Measurements from ENCODE around the gene PLEKHA5.
"Not testable (repeated sequence)": the region's sequence is repeated elsewhere in the genome, so short reads cannot be mapped to it uniquely, and the experiment has no call there.

PLEKHA5 gene

DNA sequence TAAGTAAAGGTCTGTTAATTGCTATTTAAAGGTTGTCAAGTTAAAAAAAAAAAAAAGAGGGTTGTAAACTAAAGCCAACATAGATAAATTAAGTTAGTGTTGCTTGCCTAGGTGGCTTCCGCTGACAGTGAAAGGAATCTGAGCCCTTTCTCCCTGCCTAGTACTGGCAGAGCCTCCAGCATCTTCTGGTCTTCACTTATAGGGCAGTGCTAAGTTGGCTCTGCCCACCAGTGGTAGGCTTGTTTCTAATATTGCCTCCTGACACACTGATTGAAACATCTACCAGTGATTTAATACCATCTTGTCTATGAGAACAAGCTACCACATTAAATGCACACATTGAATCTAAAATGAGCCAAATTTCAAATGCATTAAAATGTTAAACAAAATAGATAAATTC lies 39.7 kb downstream of the PLEKHA5 start:
- DNase-seq = no peak

DNA sequence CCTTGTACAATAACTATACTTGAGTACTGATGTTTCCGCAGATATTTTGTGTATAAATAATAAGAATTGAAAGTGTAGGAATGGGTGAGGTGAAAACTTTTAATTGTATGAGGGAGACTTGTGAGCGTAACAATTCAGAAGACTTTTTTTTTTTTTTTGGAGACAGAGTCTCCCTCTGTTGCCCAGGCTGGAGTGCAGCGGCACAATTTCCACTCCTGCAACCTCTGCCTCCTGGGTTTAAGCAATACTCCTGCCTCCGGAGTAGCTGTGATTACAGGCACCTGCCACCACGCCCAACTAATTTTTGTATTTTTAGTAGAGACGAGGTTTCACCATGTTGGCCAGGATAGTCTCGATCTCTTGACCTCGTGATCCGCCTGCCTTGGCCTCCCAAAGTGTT lies 40.8 kb downstream of the PLEKHA5 start:
- not testable (repeated sequence) for DNase-seq

GRCh38 chr12:19171731-19172130 lies 42.2 kb downstream of the PLEKHA5 start:
- no peak for DNase-seq

- no peak for DNase-seq
These were observed 48.2 kb downstream of the PLEKHA5 start for GRCh38 chr12:19177754-19178153.

GRCh38 chr12:19179986-19180385 lies 50.5 kb downstream of the PLEKHA5 start:
- DNase-seq = no peak

GRCh38 chr12:19181666-19182426 lies 52.3 kb downstream of the PLEKHA5 start:
- no peak for DNase-seq

DNA sequence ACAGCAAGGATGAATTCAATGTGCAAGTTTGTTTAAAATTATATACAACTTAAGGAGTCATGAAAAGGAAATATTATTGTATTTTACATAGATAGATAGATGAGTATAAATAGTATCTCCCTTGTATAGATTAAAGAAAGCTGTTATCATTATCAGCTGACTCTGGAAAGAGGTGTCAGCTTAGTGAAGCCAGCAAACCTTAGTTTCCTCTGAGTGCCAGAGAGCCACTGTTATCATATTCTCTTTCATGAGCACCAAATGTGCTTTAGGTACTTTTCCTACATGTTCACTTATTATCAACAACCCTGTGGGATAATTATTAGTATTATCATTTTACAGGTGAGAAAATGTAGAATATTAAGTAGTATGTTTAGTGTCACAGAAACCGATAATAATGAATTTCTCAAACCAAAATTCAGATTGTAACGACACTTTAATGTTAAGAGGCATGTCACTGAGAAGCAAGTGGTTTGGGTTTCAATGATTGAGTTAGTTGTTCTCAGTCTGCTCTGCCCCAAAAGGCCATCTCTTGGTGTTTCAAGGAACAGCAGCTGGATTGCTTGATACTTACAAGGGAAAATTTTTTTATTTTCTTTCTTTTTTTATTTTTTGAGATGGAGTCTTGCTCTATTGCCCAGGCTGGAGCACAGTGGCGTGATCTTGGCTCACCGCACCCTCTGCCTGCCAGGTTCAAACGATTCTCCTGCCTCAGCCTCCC lies 53.7 kb downstream of the PLEKHA5 start:
- DNase-seq = no peak

DNA sequence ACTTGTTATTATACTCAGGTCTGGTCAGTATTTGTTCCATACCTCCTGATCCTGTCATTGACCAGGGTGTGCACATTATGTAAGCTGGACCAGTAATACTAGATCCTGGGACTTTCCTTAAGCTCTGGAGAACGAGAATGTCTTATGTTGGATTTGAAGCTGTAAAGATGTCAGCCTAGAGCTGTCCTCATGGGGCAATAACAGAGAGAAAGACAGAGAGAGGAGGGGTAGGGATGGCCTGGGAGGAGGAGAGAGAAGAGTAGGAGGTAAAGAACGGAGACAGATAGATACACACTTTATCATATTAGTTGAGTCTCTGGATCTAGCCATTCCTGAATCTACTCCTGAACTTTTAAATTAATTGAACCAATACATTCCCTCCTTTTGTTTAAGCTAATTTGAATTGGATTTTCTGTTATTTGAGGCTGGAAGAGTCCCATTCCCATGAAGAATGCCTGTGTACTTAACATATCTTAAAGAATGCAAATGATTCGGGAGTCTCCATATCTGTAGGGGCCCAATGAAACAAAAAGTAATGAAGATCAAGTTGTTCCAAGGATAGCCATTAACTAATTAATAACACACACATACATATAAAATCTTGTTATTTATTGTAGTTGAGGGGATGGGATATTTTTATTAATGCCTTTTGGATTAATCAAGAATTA lies 55.9 kb downstream of the PLEKHA5 start:
- no peak for DNase-seq

DNA sequence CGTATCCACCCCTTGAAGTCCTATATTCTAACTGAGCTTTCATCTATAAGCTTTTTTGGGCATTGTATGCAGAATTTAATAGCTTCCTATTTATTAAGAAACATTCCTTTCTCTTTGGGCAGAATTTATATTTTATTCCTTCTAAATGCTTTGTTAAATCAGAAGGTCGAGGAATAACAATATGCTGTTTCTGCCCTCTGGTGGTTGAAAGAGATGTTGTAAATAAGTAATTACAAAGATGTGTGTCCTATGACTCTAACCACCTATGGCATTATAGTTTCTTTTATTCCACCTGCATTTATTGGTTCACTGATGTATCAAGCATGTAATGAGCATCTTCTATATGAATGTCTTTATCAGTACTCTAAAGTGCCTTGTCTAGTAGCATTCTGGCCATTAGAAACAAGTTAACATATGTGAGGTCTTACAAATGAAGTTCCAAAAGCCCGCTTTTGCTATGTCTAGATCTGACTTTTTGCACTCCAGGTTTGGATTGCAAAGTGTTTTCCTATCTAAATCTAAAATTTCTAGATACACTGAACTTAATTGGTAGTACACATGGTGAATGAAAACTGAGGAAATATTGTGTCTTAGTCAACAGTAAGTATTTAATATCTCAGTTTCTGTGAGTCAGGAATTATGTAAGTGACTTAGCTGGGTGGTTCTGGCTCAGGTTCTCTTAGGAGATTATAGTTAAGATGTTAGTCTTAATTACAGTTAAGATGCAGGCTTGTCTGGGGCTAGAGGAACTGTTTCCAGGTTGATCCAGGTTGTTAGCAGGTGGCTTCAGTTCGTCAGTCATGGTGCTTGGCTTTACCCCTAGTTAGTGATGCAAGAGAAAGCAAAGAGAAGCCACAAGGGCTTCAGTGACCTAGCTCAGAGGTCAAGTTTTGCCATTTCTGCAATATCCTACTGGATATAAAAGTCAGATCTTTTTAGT lies 57.5 kb downstream of the PLEKHA5 start:
- DNase-seq = peak; percentile 16

DNA sequence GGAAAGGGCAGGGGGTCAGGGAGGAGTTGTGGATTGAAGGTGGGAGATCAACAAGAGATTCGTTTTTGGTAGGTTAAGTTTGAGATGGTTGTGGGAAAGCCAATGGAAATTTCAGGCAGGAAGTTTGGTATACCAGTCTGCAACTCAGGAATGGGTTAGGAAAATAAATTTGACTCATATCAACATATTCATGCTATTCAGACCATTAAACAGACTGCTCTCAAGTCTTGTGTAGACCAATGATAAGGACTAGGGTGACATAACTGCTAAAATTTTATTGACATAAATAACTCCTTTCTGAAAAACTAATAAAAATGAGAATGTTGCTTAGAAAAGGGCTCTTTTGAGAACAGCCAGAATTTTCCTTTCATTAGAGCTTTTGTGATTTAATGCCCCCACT lies 60.0 kb downstream of the PLEKHA5 start:
- DNase-seq = no peak

DNA sequence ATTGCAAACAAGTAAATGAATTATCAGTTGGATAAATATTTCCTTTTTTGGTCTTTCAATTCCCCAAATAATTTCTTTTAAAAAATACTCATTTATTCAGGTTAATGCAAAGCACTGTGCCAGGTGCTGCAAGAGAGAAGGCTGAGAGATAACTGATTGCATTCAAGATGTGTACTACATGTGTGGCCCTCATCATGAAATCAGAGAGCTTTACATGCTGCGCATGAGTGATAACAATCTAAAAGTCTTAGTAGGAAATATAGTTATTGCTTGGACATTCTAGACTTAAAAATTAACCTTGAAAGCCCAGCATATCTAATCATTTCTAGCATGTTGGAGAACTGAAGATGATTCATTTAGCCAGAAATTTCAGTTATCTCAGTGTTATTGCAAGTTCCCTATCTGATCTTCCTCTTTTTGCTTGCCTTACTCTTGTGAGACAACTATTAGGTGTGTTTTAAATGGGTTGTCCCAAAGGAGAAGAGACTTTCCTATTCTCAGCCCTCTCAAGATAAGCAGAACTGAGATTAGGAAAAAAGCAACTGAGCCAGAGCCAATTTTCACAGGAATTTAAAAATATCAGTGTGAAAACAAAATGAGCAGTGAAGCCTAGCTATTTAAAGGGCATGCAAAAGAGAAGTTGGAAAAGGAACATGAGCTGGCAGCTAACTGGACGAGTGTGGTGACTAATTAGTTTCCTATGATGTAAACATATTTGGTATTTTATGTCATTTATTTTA lies 60.9 kb downstream of the PLEKHA5 start:
- DNase-seq = no peak

DNA sequence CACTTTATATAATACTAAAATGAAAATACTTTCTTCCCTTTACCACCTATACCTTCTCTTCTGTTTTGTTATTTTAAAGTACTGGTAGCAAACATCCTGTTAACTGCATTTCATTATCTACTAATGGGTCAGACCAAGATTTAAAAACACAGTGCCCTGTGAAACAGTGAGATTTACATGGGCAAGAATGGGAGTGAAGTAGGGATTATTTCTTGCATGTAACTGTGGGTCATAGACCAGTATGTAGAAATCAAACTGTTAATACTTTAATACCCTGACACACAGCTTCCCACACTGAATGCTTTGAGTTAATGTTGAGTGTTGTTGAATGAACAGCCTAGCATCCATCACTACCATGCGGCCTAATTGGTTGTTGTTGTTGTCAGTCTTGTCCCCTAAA lies 61.6 kb downstream of the PLEKHA5 start:
- DNase-seq = no peak

DNA sequence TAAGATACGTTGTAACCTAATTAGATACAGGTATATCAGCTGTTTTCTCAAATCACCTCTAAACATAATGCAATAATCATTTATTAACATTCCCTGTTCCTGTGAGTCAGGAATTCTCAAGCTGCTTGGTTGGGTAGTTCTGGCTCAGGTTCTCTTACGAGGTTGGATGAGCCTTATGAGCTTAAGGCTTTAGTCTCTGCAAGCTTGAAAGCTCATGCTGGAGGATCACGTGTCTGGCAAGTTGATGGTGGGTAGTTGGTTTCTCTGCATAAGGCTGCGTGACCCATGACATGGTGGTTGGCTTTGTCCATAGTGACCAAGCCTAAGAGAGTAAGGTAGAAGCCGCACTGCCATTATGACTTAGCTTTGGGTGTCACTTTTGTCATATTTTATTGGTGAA lies 62.0 kb downstream of the PLEKHA5 start:
- DNase-seq = no peak

GRCh38 chr12:19192710-19193109 lies 63.2 kb downstream of the PLEKHA5 start:
- DNase-seq = no peak

DNA sequence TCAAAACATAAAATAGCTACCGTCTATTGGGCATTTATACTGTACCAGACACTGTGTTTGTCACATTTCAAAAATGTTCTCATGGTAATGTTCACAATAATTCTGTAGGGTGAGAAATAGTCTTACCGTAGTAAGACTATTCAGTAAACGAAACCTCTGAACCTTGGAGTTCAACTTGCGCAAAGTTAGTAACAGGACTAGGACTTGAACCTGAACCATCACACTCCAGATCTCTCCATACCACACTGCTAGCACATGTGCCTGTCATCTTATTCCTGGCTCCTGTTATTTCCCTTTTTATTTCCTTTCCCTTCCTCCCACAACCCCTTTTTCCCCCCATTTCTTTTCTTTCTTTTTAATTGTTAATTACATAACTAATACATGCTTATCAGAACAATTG lies 65.4 kb downstream of the PLEKHA5 start:
- no peak for DNase-seq

DNA sequence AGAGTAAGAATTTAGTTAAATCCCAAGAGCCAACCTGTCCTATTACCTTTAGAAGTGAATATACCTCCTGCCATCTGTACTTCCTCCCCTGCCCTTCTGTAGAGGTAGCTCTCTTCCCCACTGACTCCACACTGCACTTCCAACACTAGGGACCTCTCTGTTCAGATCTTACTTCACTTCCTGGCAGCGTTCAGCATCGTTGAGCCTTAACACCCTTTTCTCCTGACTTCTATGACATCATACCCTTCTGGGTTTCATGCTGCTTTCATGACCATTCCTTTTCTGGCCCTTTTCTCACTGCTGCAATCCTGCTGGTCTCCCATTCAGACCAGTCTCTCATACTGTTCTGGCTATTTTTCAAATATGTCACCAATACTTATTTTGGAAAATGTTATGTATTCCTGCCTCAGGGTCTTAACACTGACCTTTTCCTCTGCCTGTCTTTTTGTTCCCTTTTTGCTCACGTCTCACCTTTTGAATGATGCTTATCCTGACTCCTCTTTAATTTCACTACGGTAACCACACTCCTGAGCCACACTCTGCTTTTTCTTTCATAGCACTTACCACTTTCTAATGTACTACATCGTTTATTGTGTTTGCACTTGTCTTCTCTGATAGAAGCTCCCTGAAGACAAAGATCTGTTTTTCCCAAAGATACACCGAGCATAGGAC lies 67.6 kb downstream of the PLEKHA5 start:
- no peak for DNase-seq

GRCh38 chr12:19198272-19198671 lies 68.7 kb downstream of the PLEKHA5 start:
- no peak for DNase-seq

DNA sequence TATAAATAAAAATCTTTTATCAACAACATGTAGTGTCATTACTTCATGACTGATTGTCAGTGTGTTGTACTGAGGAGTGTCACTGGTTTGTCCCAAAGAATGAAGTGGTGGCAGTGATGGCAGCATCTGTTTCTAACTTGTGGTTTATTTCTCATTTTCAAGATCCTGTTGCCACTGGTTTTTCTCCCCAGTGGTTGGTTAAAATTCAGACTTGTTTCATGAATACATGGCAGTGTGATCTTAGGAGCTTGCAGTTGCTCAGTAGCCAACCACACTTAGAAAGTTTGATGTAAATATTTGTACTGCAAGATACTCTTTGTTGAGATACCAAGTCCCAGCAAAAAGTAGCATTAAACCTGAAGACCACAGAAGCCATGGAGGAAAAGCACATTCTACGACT lies 69.8 kb downstream of the PLEKHA5 start:
- DNase-seq = no peak

GRCh38 chr12:19200261-19200660 lies 70.7 kb downstream of the PLEKHA5 start:
- no peak for DNase-seq

GRCh38 chr12:19201661-19202060 lies 72.1 kb downstream of the PLEKHA5 start:
- DNase-seq = no peak

DNA sequence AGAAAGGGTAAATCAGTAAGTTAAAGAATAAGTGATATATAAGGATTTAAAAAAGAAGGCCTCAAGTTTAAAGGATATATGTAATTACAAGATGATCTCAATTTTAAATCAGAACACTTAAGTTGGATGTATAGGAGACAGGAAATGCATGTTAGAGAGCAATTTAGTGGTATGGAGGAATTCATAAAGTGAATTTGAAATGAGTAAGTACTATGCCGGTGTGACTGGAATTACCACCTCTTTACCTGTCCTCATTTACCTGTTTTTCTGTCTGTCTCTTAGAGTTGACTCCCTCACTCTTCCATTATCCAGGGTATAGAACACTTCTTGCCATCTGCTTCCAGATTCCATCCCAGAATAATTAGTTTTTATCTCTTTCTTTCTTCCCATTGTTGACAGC lies 73.5 kb downstream of the PLEKHA5 start:
- no peak for DNase-seq

All from NCI-H510A (cell line).